DOHH2 (cell line): ENCODE measurements around the gene ZNF658.
"Not testable (repeated sequence)": the region's sequence is repeated elsewhere in the genome, so short reads cannot be mapped to it uniquely, and the experiment has no call there.

ENCODE experiments used
- EZH2phosphoT487 ChIP-seq: fragments of 200-600 bp; sonication (generic); IDR thresholded peaks from 2 replicates; pipeline ENCODE4 v1.6.1; 2017; ENCODE audit warnings: borderline replicate concordance, mild to moderate bottlenecking, antibody characterized with exemption, low read length, moderate library complexity, mixed read lengths
- TF ChIP-seq, protein P1 (sequence below): fragments of 200-600 bp; sonication (generic); IDR thresholded peaks from one replicate; pipeline ENCODE4 v1.5.1; 2014; ENCODE audit warnings: antibody characterized with exemption, mild to moderate bottlenecking, low read depth, low read length; ENCODE audit not compliant: poor library complexity, severe bottlenecking

DNA sequence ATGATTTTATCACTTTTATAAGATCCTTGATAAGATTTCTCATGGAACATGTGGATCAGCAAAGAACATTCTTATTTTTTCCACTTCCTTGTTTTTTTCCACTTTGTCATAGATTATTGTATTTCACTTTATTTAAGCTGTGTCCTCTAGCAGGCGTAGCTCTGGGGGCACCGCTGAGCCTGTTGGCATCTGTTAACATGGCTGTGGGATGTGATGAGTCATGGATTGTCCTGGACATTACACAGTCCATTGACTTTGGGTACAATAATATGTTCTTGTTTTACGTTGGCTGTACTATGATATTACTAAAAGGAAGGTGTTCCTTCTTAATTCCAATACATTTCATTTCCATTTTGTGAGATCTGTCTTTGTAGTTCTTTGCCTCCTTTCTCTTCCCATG is 31.9 kb upstream of the ZNF658 start:
- TF ChIP-seq, protein P1, sequence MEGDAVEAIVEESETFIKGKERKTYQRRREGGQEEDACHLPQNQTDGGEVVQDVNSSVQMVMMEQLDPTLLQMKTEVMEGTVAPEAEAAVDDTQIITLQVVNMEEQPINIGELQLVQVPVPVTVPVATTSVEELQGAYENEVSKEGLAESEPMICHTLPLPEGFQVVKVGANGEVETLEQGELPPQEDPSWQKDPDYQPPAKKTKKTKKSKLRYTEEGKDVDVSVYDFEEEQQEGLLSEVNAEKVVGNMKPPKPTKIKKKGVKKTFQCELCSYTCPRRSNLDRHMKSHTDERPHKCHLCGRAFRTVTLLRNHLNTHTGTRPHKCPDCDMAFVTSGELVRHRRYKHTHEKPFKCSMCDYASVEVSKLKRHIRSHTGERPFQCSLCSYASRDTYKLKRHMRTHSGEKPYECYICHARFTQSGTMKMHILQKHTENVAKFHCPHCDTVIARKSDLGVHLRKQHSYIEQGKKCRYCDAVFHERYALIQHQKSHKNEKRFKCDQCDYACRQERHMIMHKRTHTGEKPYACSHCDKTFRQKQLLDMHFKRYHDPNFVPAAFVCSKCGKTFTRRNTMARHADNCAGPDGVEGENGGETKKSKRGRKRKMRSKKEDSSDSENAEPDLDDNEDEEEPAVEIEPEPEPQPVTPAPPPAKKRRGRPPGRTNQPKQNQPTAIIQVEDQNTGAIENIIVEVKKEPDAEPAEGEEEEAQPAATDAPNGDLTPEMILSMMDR: not testable (repeated sequence)
- TF ChIP-seq EZH2phosphoT487: not testable (repeated sequence)
